SU-DHL-6 (cell line): Measurements from ENCODE around the gene ZNF154.

Experiments
- CTCF ChIP-seq: fragments of 200-600 bp; sonication (generic); IDR thresholded peaks from one replicate; pipeline ENCODE4 v1.5.1; 2017; ENCODE audit warnings: antibody characterized with exemption, mild to moderate bottlenecking, low read length, moderate library complexity; ENCODE audit not compliant: insufficient read depth, poor library complexity, severe bottlenecking
- EZH2phosphoT487 ChIP-seq: fragments of 200-600 bp; sonication (generic), shearing (Covaris generic); conservative IDR thresholded peaks from 2 replicates; pipeline ENCODE4 v1.6.1; 2018; ENCODE audit warnings: mild to moderate bottlenecking, antibody characterized with exemption, low read length, moderate library complexity, mixed read lengths

- TF ChIP-seq CTCF (no peak), EZH2phosphoT487 (no peak)
These were observed 33.1 kb downstream of the ZNF154 start for GRCh38 chr19:57675881-57676280.
